Myocyte (in vitro differentiated cells): ENCODE data around the gene SKAP1. TPM values are rescaled to one million over a fixed set of nuclear protein-coding genes. Genes with fewer than 3 reads are reported as not detected.
A peak's percentile ranks its signal among the peaks of the same experiment; 100 is the strongest.
"Not testable (repeated sequence)": the region's sequence is repeated elsewhere in the genome, so short reads cannot be mapped to it uniquely, and the experiment has no call there.

Experiments
- DNase-seq: peaks from one replicate; pipeline ENCODE4 v3.0.0-alpha.2; 2012; ENCODE audit warnings: low read depth
- total RNA-seq: library from RNA; depleted of rRNA; stranded (reverse); fragments of >200 nt; gene quantifications from 2 replicates; pipeline ENCODE4 v1.2.3, GENCODE V29; 2014

The SKAP1 gene
- total RNA-seq, 1 donor from 2014 or later, result not detected

- peak; percentile 29 for DNase-seq
These were observed 55.3 kb downstream of the SKAP1 start for GRCh38 chr17:48374650-48375230.

GRCh38 chr17:48373883-48374282, 56.1 kb downstream of the SKAP1 start:
- no peak for DNase-seq

- no peak for DNase-seq
These were observed 56.7 kb downstream of the SKAP1 start for GRCh38 chr17:48373130-48373830.

GRCh38 chr17:48368967-48369366, 61.0 kb downstream of the SKAP1 start:
- not testable (repeated sequence) for DNase-seq

GRCh38 chr17:48368352-48368908, 61.6 kb downstream of the SKAP1 start:
- no peak for DNase-seq

GRCh38 chr17:48363161-48363560, 66.9 kb downstream of the SKAP1 start:
- no peak for DNase-seq

GRCh38 chr17:48360861-48361633, 69.0 kb downstream of the SKAP1 start:
- not testable (repeated sequence) for DNase-seq

GRCh38 chr17:48357779-48358602, 72.0 kb downstream of the SKAP1 start:
- DNase-seq, result peak; percentile 11

GRCh38 chr17:48356866-48357265, 73.1 kb downstream of the SKAP1 start:
- no peak for DNase-seq

GRCh38 chr17:48352630-48353029, 77.4 kb downstream of the SKAP1 start:
- no peak for DNase-seq

GRCh38 chr17:48351911-48352332, 78.1 kb downstream of the SKAP1 start:
- peak; percentile 68 for DNase-seq

GRCh38 chr17:48348352-48348751, 81.7 kb downstream of the SKAP1 start:
- DNase-seq, result no peak

- no peak for DNase-seq
These were observed 82.8 kb downstream of the SKAP1 start for GRCh38 chr17:48347177-48347576.

- DNase-seq, result no peak
These were observed 85.8 kb downstream of the SKAP1 start for GRCh38 chr17:48344251-48344650.

- DNase-seq, result no peak
These were observed 89.1 kb downstream of the SKAP1 start for GRCh38 chr17:48340916-48341315.

- DNase-seq, result no peak
These were observed 91.3 kb downstream of the SKAP1 start for GRCh38 chr17:48338720-48339119.

- not testable (repeated sequence) for DNase-seq
These were observed 92.1 kb downstream of the SKAP1 start for GRCh38 chr17:48337903-48338302.

GRCh38 chr17:48336986-48337385, 93.0 kb downstream of the SKAP1 start:
- DNase-seq, result no peak

GRCh38 chr17:48335858-48336500, 94.0 kb downstream of the SKAP1 start:
- peak; percentile 87 for DNase-seq

GRCh38 chr17:48335146-48335784, 94.7 kb downstream of the SKAP1 start:
- DNase-seq, result peak; percentile 27
